Activated naive CD8-positive, alpha-beta T cell treated with anti-CD3 and anti-CD28 coated beads, Interleukin-2, amount 10 ng/mL, durations not matched to agents 7 days and 5 days (primary cell): Measurements from ENCODE around the gene CDK14. TPM values are rescaled to one million over a fixed set of nuclear protein-coding genes. Genes with fewer than 3 reads are reported as not detected.

Source experiments
- ATAC-seq: fragments of 150-1000 bp; cut with Tn5 transposase; one replicate; pipeline ENCODE4 v1.10.0; 2021; ENCODE audit warnings: low read depth, moderate library complexity
- POLR2A ChIA-PET: fragments of 350-600 bp; sonication (Branson Sonifier 250); formaldehyde crosslinking; loops from one replicate; lab custom pipeline; 2021; ENCODE audit warnings: antibody characterized with exemption; lab: Charles Lee
- DNase-seq: peaks from one replicate; pipeline ENCODE4 v3.0.0; 2021
- H3K27ac Mint-ChIP-seq: one replicate; pipeline ENCODE4 v1.8.0; 2022; ENCODE audit warnings: mild to moderate bottlenecking, mixed read lengths
- H3K27me3 Mint-ChIP-seq: one replicate; pipeline ENCODE4 v1.8.0; 2022; ENCODE audit warnings: mild to moderate bottlenecking, moderate library complexity, mixed read lengths
- H3K36me3 Mint-ChIP-seq: one replicate; pipeline ENCODE4 v1.8.0; 2021; ENCODE audit warnings: mild to moderate bottlenecking, mixed read lengths
- H3K4me1 Mint-ChIP-seq: one replicate; pipeline ENCODE4 v1.8.0; 2021; ENCODE audit warnings: mixed read lengths
- H3K4me3 Mint-ChIP-seq: one replicate; pipeline ENCODE4 v1.8.0; 2022; ENCODE audit warnings: mild to moderate bottlenecking, moderate library complexity, mixed read lengths
- H3K9me3 Mint-ChIP-seq: one replicate; pipeline ENCODE4 v1.8.0; 2021; ENCODE audit warnings: mixed read lengths
- total RNA-seq, 2 experiments: library from RNA; stranded (reverse); gene quantifications; one replicate each; pipeline ENCODE4 v1.2.3, GENCODE V29; 2021

Gene CDK14
- total RNA-seq, 2 experiments from 2014 or later = 0.94 to 1.2 TPM

DNA sequence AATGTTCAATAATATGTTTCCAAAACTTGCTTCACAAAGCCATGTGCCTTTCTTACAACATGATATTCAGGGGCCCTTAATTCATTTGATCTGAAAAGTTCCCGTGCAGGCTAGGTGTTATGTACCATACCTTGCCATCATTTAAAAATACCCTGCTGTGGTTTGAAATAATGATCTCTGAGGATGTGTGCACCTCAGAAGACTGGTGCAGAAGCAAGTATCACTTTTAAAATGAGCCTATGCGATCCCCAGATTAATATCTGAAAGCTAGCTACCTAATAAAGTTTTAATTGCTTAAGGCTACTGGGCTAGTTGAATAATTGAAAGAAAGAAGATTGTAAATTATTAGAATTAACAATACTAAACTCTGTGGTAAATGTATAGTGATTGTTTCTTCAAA is 262.4 kb downstream of the CDK14 start:
- H3K4me1 Mint-ChIP-seq = no peaks in the 10 kb centered on the region
- H3K36me3 Mint-ChIP-seq = no peaks in the 10 kb centered on the region
- H3K9me3 Mint-ChIP-seq = no peaks in the 10 kb centered on the region

DNA sequence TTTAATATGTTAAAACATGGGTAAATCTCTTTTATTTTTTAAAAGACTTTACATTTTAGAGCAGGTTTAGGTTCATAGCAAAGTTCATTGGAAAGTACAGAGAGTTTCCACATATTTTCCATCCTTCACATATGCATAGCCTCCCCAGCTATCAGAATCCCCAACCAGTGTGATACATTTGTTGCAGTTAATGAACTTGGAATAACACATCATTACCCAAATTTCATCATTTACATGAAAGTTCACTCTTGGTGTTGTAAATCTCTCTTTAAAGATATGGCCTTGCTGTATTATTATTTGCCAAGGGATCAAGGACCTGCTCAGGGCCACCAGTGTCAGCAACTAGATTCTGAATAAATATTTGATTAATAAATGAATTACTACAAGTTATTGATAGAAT is 263.4 kb downstream of the CDK14 start:
- Mint-ChIP-seq H3K27ac (no peak overlapping the region), H3K4me3 (no peak overlapping the region), H3K36me3 (no peaks in the 10 kb centered on the region), H3K27me3 (no peaks in the 10 kb centered on the region), H3K4me1 (no peaks in the 10 kb centered on the region), H3K9me3 (no peaks in the 10 kb centered on the region)
- POLR2A ChIA-PET = no interaction called here
- ATAC-seq (no peak), DNase-seq (no peak)

More for the DNA sequence above, 262.4 kb downstream of the CDK14 start:
- ATAC-seq (no peak), DNase-seq (no peak)
- H3K4me3 Mint-ChIP-seq = no peak overlapping the region
- no peaks in the 10 kb centered on the region for H3K27me3 Mint-ChIP-seq
- H3K27ac Mint-ChIP-seq = no peak overlapping the region
- POLR2A ChIA-PET = no interaction called here

DNA sequence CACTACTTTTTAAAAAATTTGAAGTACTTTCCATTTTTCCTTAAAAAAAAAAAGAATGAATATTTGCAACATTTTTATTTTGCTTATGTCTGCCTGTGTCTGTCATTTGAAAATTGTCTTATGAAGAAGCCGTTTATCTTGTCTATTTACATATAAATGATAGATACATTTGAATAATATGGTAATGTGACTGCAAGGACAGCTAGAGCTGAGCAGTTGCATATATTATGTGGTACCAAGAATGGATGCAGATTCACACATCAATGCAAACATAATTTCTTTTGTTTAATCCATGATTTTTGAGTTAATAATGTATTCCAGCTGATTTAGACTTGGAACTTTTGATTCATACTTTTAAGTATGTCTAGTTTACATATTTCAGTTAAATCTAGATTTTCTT is 268.0 kb downstream of the CDK14 start:
- Mint-ChIP-seq H3K27me3 (no peaks in the 10 kb centered on the region), H3K4me1 (no peaks in the 10 kb centered on the region), H3K9me3 (no peaks in the 10 kb centered on the region), H3K36me3 (no peaks in the 10 kb centered on the region), H3K4me3 (no peak overlapping the region), H3K27ac (no peak overlapping the region)
- POLR2A ChIA-PET = no interaction called here
- no peak for DNase-seq
- no peak for ATAC-seq

DNA sequence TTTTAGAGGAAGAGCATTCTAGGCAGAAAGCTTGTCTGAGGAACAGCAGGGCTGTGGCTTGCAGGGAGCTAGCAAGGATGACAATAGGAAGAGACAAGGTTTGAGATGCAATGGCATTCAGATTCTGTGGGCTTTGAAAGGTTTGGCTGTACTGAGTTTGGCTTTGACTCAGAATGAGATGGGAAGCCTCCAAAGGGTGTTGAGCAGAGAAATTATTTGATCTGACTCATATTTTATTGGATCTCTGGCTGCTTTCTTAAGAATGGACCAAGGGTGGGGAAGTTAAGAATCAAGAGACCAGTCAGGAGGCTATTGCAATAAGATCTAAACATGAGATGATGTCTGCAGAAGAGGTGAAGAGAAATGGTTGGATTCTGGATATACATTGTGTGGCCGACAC is 273.2 kb downstream of the CDK14 start:
- Mint-ChIP-seq H3K36me3 (no peaks in the 10 kb centered on the region), H3K27me3 (no peaks in the 10 kb centered on the region), H3K27ac (no peak overlapping the region), H3K4me1 (no peaks in the 10 kb centered on the region), H3K4me3 (no peak overlapping the region), H3K9me3 (peaks cover 1% of the 10 kb centered on the region)
- DNase-seq = no peak
- no peak for ATAC-seq
- POLR2A ChIA-PET = no interaction called here

DNA sequence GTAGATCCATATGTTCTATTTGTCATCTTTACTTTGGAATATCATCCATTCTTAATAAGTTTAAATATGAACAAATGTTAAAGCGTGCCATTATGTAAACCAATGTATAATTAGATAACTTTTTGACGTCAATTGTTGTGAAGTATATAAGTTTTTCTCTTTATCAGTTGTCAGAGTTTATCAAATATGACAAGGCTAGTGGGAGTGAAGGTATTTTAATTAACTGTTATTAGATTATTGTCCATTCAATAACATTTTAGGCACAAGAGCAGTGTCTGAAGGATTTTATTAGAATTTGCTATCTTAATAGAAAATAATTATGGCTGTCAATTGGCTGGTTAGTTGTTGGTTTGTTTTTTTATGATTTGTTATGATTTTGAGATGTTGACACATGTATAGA is 280.6 kb downstream of the CDK14 start:
- Mint-ChIP-seq H3K27ac (no peak overlapping the region), H3K36me3 (no peaks in the 10 kb centered on the region), H3K4me3 (no peak overlapping the region), H3K9me3 (no peaks in the 10 kb centered on the region), H3K4me1 (no peaks in the 10 kb centered on the region), H3K27me3 (no peaks in the 10 kb centered on the region)
- POLR2A ChIA-PET = no interaction called here
- DNase-seq = no peak
- ATAC-seq = no peak

DNA sequence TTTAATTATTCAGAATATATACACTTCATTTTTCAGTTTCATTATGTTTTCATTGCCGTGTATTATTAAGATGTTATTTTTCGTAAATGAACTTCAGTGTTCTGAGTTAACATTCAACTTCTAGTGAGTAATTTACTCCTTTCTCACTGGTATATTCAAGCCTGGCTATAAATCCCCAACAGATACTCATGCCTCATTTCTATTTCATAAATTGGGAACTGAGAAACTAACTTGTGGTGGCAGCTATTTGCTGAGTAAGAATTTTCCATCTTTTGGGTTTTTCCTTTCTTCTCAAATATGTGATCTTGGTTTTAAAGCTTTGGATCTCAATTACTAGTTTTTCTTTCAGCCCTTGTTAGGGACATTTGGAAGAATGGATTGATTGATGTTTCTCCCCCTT is 281.1 kb downstream of the CDK14 start:
- Mint-ChIP-seq H3K27ac (no peak overlapping the region), H3K9me3 (no peaks in the 10 kb centered on the region), H3K27me3 (no peaks in the 10 kb centered on the region), H3K36me3 (no peaks in the 10 kb centered on the region), H3K4me3 (no peak overlapping the region), H3K4me1 (no peaks in the 10 kb centered on the region)
- POLR2A ChIA-PET = no interaction called here
- DNase-seq (no peak), ATAC-seq (no peak)

DNA sequence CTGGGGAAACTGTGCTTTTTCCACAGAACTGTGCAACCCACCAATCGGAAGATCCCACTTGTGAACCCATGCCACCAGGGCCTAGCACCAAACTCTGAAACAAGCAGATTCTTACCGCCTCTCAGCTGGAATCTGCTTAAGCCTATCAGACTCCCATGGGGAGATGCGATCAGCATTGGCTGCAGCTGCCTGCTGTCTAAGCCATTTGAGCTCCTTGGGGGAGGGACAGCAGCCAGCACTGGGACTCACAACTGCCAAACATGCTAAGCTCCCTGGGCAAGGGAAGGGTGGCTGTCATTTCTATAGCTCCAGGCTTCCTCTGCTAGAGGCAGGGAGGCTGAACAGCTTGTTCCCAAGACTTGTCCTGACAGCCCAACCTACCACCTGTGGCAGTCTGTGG is 283.8 kb downstream of the CDK14 start:
- Mint-ChIP-seq H3K27me3 (no peaks in the 10 kb centered on the region), H3K4me3 (no peak overlapping the region), H3K9me3 (no peaks in the 10 kb centered on the region), H3K27ac (no peak overlapping the region), H3K36me3 (no peaks in the 10 kb centered on the region), H3K4me1 (no peaks in the 10 kb centered on the region)
- no peak for DNase-seq
- no peak for ATAC-seq
- POLR2A ChIA-PET = no interaction called here

DNA sequence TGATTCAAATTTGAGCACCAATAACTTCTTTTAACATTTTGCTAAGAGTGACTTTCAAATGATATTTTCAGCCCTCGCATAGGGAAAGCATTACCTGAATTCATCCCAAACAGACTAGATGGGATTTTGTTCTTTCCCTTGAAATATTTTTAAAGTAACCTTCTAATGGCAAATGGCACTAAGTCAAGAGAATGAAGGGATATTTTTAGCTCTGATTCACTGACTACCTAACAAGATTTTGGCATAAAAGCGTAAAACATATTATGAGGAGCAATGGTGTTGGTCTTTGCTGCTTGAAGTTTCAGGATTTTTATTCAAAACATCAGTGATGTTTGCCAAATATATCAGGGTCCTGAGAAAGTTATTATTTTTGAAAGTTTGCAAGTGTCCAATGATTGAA is 290.3 kb downstream of the CDK14 start:
- Mint-ChIP-seq H3K9me3 (peaks cover 1% of the 10 kb centered on the region), H3K27me3 (no peaks in the 10 kb centered on the region), H3K36me3 (no peaks in the 10 kb centered on the region), H3K4me3 (no peak overlapping the region), H3K27ac (no peak overlapping the region), H3K4me1 (no peaks in the 10 kb centered on the region)
- ATAC-seq (no peak), DNase-seq (no peak)
- POLR2A ChIA-PET = no interaction called here

DNA sequence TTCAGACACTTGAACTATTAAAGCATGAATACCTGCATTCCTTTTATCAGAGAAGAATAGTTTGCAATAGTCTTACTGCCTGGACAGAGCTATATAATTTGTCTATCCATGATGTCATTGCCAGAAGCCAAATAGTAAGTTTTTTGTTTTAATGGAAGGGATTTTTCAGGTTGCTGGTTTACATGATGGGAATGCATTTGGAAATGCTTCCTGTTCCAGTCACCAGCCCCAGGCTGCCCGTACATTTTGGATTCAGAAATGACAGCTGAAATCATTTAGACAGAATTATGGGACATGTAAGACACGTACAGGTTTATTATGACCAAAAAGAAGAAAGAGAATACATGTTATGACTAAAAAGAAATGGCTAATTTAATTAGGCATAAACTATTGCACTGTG is 293.1 kb downstream of the CDK14 start:
- DNase-seq (no peak), ATAC-seq (no peak)
- no peaks in the 10 kb centered on the region for H3K27me3 Mint-ChIP-seq
- POLR2A ChIA-PET = no interaction called here
- no peaks in the 10 kb centered on the region for H3K36me3 Mint-ChIP-seq
- no peak overlapping the region for H3K4me3 Mint-ChIP-seq
- peaks cover 1% of the 10 kb centered on the region for H3K9me3 Mint-ChIP-seq
- H3K27ac Mint-ChIP-seq = no peak overlapping the region
- no peaks in the 10 kb centered on the region for H3K4me1 Mint-ChIP-seq

DNA sequence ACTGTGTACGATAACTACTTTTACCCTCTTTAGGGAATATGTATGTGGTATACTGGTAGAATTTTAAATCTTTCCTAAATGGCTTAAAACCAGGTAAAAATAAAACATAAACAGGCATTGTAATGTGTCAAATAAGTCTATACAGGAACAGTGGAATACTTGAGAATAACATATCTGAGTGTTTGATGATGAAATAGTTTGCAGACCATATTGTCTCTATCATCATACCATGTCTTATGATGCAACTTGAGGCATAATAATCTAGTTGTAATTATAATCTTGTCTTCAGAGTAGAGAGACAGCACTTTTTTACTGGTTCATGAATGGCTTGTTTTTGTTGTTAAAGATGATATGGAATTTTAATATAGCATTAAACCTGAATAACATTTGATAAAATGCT is 293.5 kb downstream of the CDK14 start:
- Mint-ChIP-seq H3K4me1 (no peaks in the 10 kb centered on the region), H3K4me3 (no peak overlapping the region), H3K36me3 (no peaks in the 10 kb centered on the region), H3K9me3 (peaks cover 1% of the 10 kb centered on the region), H3K27ac (no peak overlapping the region), H3K27me3 (no peaks in the 10 kb centered on the region)
- POLR2A ChIA-PET = no interaction called here
- DNase-seq = no peak
- ATAC-seq = no peak

DNA sequence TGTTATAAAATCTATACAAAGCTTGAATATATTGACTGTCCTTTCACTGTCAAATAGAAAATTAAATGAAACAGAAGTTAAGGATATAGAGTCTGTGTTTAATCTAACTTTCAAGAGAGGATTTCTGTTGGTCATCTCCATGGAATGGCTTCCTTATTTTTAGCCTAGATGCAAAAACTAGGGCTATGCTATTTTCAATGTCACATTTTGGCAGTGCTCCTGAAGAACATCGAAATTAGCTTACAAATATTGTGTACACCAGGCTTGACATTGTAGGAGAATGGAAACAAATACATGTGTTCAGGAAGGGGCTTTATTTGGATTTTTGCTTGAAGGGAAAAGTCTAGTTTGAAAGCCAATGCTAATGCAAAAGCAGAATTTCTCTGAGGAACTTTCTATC is 295.4 kb downstream of the CDK14 start:
- ATAC-seq (no peak), DNase-seq (no peak)
- no peaks in the 10 kb centered on the region for H3K4me1 Mint-ChIP-seq
- peaks cover 1% of the 10 kb centered on the region for H3K9me3 Mint-ChIP-seq
- POLR2A ChIA-PET = no interaction called here
- no peak overlapping the region for H3K4me3 Mint-ChIP-seq
- H3K27me3 Mint-ChIP-seq = no peaks in the 10 kb centered on the region
- H3K36me3 Mint-ChIP-seq = no peaks in the 10 kb centered on the region
- H3K27ac Mint-ChIP-seq = no peak overlapping the region

DNA sequence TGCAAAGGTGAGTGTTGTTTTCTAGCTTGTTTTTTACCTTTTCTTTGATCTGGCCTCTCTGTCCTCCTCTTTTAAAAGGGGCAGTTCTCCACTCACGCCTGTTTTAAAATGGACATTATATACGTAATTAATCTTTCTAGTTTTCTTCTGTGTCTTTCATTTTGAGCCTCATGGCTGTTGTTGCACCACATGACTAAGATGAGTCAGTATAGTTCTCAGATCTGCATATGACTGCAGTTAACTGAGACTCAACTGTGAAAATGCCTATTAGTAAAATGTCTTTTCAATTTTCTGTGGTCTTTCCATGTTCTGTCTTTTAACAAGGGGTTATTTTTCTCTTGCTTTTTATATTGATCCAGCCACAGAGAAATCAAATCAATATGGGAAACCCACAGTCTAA is 296.1 kb downstream of the CDK14 start:
- ATAC-seq (no peak), DNase-seq (no peak)
- Mint-ChIP-seq H3K27ac (no peak overlapping the region), H3K9me3 (peaks cover 1% of the 10 kb centered on the region), H3K4me3 (no peak overlapping the region), H3K4me1 (no peaks in the 10 kb centered on the region), H3K36me3 (no peaks in the 10 kb centered on the region), H3K27me3 (no peaks in the 10 kb centered on the region)
- POLR2A ChIA-PET = no interaction called here

DNA sequence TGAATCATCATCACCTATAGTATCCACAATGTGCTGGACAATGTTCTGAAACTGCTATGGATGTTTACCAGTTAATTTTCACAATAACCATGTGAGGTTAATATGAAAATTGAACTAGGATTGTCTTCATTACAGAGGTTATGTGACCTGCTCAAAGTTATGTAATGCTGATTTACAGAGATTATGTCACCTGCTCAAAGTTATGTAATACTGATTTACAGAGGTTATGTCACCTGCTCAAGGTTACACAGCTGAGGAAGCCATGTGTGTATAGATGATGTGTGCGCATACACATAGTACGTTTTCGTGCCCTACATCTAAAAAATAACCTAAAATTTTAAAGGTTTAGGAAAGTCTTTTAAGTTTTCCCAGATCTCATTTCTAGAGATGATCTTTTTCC is 298.0 kb downstream of the CDK14 start:
- Mint-ChIP-seq H3K27ac (no peak overlapping the region), H3K36me3 (no peaks in the 10 kb centered on the region), H3K4me3 (no peak overlapping the region), H3K9me3 (no peaks in the 10 kb centered on the region), H3K4me1 (no peaks in the 10 kb centered on the region), H3K27me3 (no peaks in the 10 kb centered on the region)
- POLR2A ChIA-PET = no interaction called here
- ATAC-seq = no peak
- no peak for DNase-seq

DNA sequence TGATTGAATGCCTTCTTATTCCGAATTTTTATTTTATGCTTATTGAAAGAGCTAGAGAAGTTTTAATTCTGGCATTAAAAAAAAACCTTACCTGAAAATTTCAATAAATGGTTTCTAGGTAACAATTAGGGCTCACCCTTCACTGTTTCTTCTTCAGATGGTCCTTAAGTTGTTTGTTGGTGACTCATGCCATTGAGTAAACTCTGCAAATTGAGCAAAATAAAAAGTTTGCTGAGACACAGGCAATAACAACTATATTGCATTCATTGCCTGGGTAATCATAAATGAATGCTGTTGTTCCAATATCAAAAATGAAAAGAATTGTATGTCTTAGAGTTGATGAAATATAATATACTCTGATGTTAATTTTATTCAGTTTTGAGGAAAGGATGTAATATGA is 300.3 kb downstream of the CDK14 start:
- Mint-ChIP-seq H3K4me3 (no peak overlapping the region), H3K9me3 (no peaks in the 10 kb centered on the region), H3K27me3 (no peaks in the 10 kb centered on the region), H3K36me3 (no peaks in the 10 kb centered on the region), H3K27ac (no peak overlapping the region), H3K4me1 (no peaks in the 10 kb centered on the region)
- DNase-seq (no peak), ATAC-seq (no peak)
- POLR2A ChIA-PET = no interaction called here

DNA sequence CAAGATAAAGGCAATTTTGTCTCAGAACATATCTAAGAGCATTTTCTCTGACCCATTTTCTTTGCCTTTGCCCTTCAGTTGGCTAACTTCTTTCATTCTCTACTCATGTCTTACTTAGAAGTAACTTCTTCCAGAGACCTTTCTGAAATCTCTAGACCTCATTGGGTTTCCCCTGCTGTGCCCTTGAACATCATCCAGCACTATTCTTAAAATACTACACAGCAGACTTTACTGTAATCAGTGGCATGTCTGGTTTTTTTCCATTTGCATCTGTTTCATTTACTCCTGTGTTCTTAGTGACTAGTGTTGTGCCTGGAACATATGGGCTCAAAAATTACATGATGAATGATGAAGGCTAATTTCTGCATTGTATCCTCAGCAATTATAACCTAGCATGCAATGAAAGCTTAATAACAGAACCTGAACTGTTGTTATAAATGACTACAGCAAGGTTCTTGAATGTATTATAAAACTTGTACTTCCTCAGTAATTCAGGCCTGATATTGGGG is 301.9 kb downstream of the CDK14 start:
- Mint-ChIP-seq H3K9me3 (no peaks in the 10 kb centered on the region), H3K27me3 (no peaks in the 10 kb centered on the region), H3K4me1 (no peaks in the 10 kb centered on the region), H3K27ac (no peak overlapping the region), H3K36me3 (no peaks in the 10 kb centered on the region), H3K4me3 (no peak overlapping the region)
- no peak for DNase-seq
- POLR2A ChIA-PET = no interaction called here
- no peak for ATAC-seq
